Dermis blood vessel endothelial cell (primary cell): ENCODE measurements around the gene TICAM1. TPM values are rescaled to one million over a fixed set of nuclear protein-coding genes. Genes with fewer than 3 reads are reported as not detected.
A peak's percentile ranks its signal among the peaks of the same experiment; 100 is the strongest.
"Not testable (repeated sequence)": the region's sequence is repeated elsewhere in the genome, so short reads cannot be mapped to it uniquely, and the experiment has no call there.

Experiments
- DNase-seq: peaks from one replicate; pipeline ENCODE4 v3.0.0; 2010
- total RNA-seq: library from RNA; depleted of rRNA; stranded (reverse); fragments of >200 nt; gene quantifications from 2 replicates; pipeline ENCODE4 v1.2.3, GENCODE V29; 2014

Gene TICAM1
- total RNA-seq, 1 donor from 2014 or later, result 4.9 TPM

GRCh38 chr19:4844348-4845179, 13.1 kb upstream of the TICAM1 start:
- DNase-seq, result no peak

GRCh38 chr19:4843647-4843965, 12.1 kb upstream of the TICAM1 start:
- DNase-seq, result no peak

- no peak for DNase-seq
Measured at GRCh38 chr19:4839192-4839591, 7.7 kb upstream of the TICAM1 start.

- DNase-seq, result no peak
Measured at GRCh38 chr19:4832776-4833175, 1.3 kb upstream of the TICAM1 start.

- DNase-seq, result not testable (repeated sequence)
Measured at GRCh38 chr19:4831979-4832340, 448 bp upstream of the TICAM1 start.

GRCh38 chr19:4830768-4831265, 695 bp downstream of the TICAM1 start:
- DNase-seq, result no peak

GRCh38 chr19:4830332-4830731, 1.2 kb downstream of the TICAM1 start:
- no peak for DNase-seq

- DNase-seq, result peak; percentile 32
Measured at GRCh38 chr19:4829001-4829712, 2.4 kb downstream of the TICAM1 start.

GRCh38 chr19:4823577-4823976, 7.9 kb downstream of the TICAM1 start:
- no peak for DNase-seq

GRCh38 chr19:4822354-4822753, 9.2 kb downstream of the TICAM1 start:
- not testable (repeated sequence) for DNase-seq

- DNase-seq, result no peak
Measured at GRCh38 chr19:4821265-4821664, 10.2 kb downstream of the TICAM1 start.

- DNase-seq, result no peak
Measured at GRCh38 chr19:4817467-4818277, 13.8 kb downstream of the TICAM1 start.

- no peak for DNase-seq
Measured at GRCh38 chr19:4816950-4817278, 14.6 kb downstream of the TICAM1 start.

GRCh38 chr19:4816202-4816949, 15.1 kb downstream of the TICAM1 start:
- DNase-seq, result no peak

- peak; percentile 95 for DNase-seq
Measured at GRCh38 chr19:4815426-4816201, 15.9 kb downstream of the TICAM1 start.

GRCh38 chr19:4814625-4815425, 16.7 kb downstream of the TICAM1 start:
- DNase-seq, result no peak

- DNase-seq, result peak; percentile 89
Measured at GRCh38 chr19:4811328-4812131, 20.0 kb downstream of the TICAM1 start.

- DNase-seq, result no peak
Measured at GRCh38 chr19:4807188-4807587, 24.3 kb downstream of the TICAM1 start.

- no peak for DNase-seq
Measured at GRCh38 chr19:4806384-4806783, 25.1 kb downstream of the TICAM1 start.

GRCh38 chr19:4805140-4805539, 26.4 kb downstream of the TICAM1 start:
- not testable (repeated sequence) for DNase-seq
